Smooth muscle cell (in vitro differentiated cells): ENCODE results near the gene LAMA2. TPM values are rescaled to one million over a fixed set of nuclear protein-coding genes. Genes with fewer than 3 reads are reported as not detected.

Experiments
- DNase-seq: peaks from one replicate; lab custom pipeline; 2025; ENCODE audit not compliant: unreplicated experiment; lab: John Stamatoyannopoulos, UW
- H2AFZ ChIP-seq: fragments of 200-600 bp; sonication (generic); 2 replicates; pipeline ENCODE4 v1.6.0; 2016; ENCODE audit warnings: antibody characterized with exemption, low read depth, mild to moderate bottlenecking
- H3F3A ChIP-seq: fragments of 200-600 bp; sonication (generic); 2 replicates; pipeline ENCODE4 v1.6.0; 2017; ENCODE audit warnings: antibody characterized with exemption, low read depth
- H3K27ac ChIP-seq: fragments of 200-600 bp; sonication (generic); 2 replicates; pipeline ENCODE4 v1.5.1; 2016; ENCODE audit warnings: low read depth, mild to moderate bottlenecking
- H3K27me3 ChIP-seq: fragments of 200-600 bp; sonication (generic); 2 replicates; pipeline ENCODE4 v1.6.1; 2016; ENCODE audit warnings: low read depth, mild to moderate bottlenecking
- H3K36me3 ChIP-seq: fragments of 200-600 bp; sonication (generic); 2 replicates; pipeline ENCODE4 v1.5.1; 2016; ENCODE audit warnings: low read depth
- H3K4me1 ChIP-seq: fragments of 200-600 bp; sonication (generic); 2 replicates; pipeline ENCODE4 v1.5.1; 2016; ENCODE audit warnings: low read depth
- H3K4me2 ChIP-seq: fragments of 200-600 bp; sonication (generic); 2 replicates; pipeline ENCODE4 v1.6.0; 2016; ENCODE audit warnings: mild to moderate bottlenecking
- H3K4me3 ChIP-seq: fragments of 200-600 bp; sonication (generic); 2 replicates; pipeline ENCODE4 v1.5.1; 2016; ENCODE audit warnings: mild to moderate bottlenecking
- H3K79me2 ChIP-seq: fragments of 200-600 bp; sonication (generic); 2 replicates; pipeline ENCODE4 v1.6.0; 2016; ENCODE audit warnings: low read depth, mild to moderate bottlenecking
- H3K9ac ChIP-seq: fragments of 200-600 bp; sonication (generic); 2 replicates; pipeline ENCODE4 v1.6.0; 2016; ENCODE audit warnings: low read depth
- H3K9me3 ChIP-seq: fragments of 200-600 bp; sonication (generic); replicated peaks from 2 replicates; pipeline ENCODE4 v1.5.1; 2016; ENCODE audit warnings: low read depth
- H4K20me1 ChIP-seq: fragments of 200-600 bp; sonication (generic); 2 replicates; pipeline ENCODE4 v1.6.0; 2016; ENCODE audit warnings: low read depth
- WGBS: methylation state at CpG from one replicate; pipeline ENCODE4 v1.1.7; 2016; ENCODE audit warnings: low lambda C conversion rate; 5-methylcytosine and 5-hydroxymethylcytosine counted together
- polyA plus RNA-seq: library from polyadenylated mRNA; unstranded; fragments of >200 nt; fragmentation: Nextera tagmentation; extraction: Ambion mirVana; gene quantifications from 2 replicates; pipeline ENCODE4 v1.2.1, GENCODE V29; 2016
- total RNA-seq: library from RNA; depleted of rRNA; stranded (reverse); fragments of >200 nt; gene quantifications from 2 replicates; pipeline ENCODE4 v1.2.3, GENCODE V29; 2014
- TF ChIP-seq, protein P1 (sequence below): fragments of 200-600 bp; sonication (generic); IDR thresholded peaks from 2 replicates; pipeline ENCODE4 v1.5.1; 2017; ENCODE audit warnings: borderline replicate concordance, mild to moderate bottlenecking, antibody characterized with exemption; ENCODE audit not compliant: insufficient read depth, poor library complexity, severe bottlenecking

LAMA2 gene
- total and polyA plus RNA-seq, 2 experiments from 2014 or later, result 21.7 to 92.9 TPM

- Histone ChIP-seq H3K4me1 (peaks cover 2% of the 10 kb centered on the region), H3K4me3 (no peak overlapping the region), H3K4me2 (no peak overlapping the region), H3K79me2 (no peaks in the 10 kb centered on the region), H2AFZ (no peak overlapping the region), H3K27ac (no peak overlapping the region), H3K36me3 (peaks cover 9% of the 10 kb centered on the region), H4K20me1 (no peaks in the 10 kb centered on the region), H3F3A (no peaks in the 10 kb centered on the region), H3K9me3 (no peaks in the 10 kb centered on the region), H3K27me3 (no peaks in the 10 kb centered on the region), H3K9ac (no peak overlapping the region)
- TF ChIP-seq, protein P1, sequence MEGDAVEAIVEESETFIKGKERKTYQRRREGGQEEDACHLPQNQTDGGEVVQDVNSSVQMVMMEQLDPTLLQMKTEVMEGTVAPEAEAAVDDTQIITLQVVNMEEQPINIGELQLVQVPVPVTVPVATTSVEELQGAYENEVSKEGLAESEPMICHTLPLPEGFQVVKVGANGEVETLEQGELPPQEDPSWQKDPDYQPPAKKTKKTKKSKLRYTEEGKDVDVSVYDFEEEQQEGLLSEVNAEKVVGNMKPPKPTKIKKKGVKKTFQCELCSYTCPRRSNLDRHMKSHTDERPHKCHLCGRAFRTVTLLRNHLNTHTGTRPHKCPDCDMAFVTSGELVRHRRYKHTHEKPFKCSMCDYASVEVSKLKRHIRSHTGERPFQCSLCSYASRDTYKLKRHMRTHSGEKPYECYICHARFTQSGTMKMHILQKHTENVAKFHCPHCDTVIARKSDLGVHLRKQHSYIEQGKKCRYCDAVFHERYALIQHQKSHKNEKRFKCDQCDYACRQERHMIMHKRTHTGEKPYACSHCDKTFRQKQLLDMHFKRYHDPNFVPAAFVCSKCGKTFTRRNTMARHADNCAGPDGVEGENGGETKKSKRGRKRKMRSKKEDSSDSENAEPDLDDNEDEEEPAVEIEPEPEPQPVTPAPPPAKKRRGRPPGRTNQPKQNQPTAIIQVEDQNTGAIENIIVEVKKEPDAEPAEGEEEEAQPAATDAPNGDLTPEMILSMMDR, result no peak
- WGBS, result 73% methylated on average over 3 of the region's 3 CpGs
- no peak for DNase-seq
These were observed 429.9 kb downstream of the LAMA2 start for GRCh38 chr6:129312880-129313279.

- WGBS, result 97% methylated on average over 9 of the region's 9 CpGs
- Histone ChIP-seq H2AFZ (no peak overlapping the region), H3K9ac (no peak overlapping the region), H3K4me2 (no peak overlapping the region), H3F3A (no peaks in the 10 kb centered on the region), H3K4me3 (no peak overlapping the region), H3K27me3 (no peaks in the 10 kb centered on the region), H3K27ac (no peak overlapping the region), H3K79me2 (no peaks in the 10 kb centered on the region), H3K36me3 (peaks cover 9% of the 10 kb centered on the region), H3K4me1 (peaks cover 11% of the 10 kb centered on the region), H3K9me3 (no peaks in the 10 kb centered on the region), H4K20me1 (no peaks in the 10 kb centered on the region)
- DNase-seq, result no peak
- TF ChIP-seq, protein P1, result no peak
These were observed 431.6 kb downstream of the LAMA2 start for GRCh38 chr6:129314575-129314974.

DNA sequence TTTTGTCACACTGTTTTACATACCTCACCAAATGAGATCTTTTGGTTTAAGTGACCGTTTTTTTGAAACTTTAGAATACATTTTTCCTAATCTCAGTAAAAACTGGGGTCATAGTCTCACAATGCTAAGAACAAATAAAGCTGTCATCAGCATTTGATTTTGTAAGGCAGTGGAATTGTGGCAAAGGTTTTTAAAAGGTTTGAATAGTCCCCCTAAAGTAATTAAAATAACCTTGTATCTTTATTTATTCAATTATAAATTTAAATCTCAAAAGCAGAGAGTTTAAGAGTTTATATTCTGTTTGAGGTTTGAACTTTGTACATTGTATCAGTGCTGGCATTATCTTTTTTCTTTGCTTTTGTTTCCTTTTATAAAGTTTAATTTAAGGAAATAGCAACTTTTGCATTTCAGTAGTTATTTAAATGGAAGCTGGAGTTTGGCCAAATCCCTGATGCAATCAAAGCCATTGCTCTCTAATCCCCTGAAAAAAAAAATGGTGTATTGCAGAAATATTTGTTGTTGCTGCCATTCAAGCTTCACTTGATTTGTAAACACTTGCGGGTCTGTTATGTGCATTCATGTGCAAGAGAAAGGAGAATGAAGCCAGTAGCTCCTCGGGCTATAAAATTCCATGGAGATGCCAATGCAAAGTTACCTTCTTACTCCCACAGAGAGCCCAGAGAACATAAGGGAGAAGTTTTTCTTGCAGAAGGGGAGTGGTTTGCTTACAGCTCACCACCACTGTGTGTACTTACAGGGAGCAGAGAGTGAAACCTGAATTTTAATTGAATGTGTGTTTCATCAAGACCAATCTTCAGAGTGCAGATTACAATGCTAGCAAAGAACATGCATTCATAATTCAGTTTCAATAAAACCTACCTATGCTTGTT is 435.2 kb downstream of the LAMA2 start:
- peaks cover 7% of the 10 kb centered on the region for H3K36me3 ChIP-seq
- H3K79me2 ChIP-seq, result no peaks in the 10 kb centered on the region
- no peaks in the 10 kb centered on the region for H3K9me3 ChIP-seq
- H3K4me1 ChIP-seq, result peaks cover 11% of the 10 kb centered on the region
- no peak overlapping the region for H3K4me3 ChIP-seq
- H2AFZ ChIP-seq, result no peak overlapping the region
- H3F3A ChIP-seq, result no peaks in the 10 kb centered on the region
- no peak overlapping the region for H3K27ac ChIP-seq
- TF ChIP-seq, protein P1, result no peak
- no peaks in the 10 kb centered on the region for H3K27me3 ChIP-seq
- WGBS, result 10% methylated on average over 3 of the region's 3 CpGs
- no peak for DNase-seq
- peak overlapping the region; percentile 35 for H3K4me2 ChIP-seq
- no peak overlapping the region for H3K9ac ChIP-seq
- H4K20me1 ChIP-seq, result no peaks in the 10 kb centered on the region
